ENCODE measurements around the gene SLC22A23. TPM values are rescaled to one million over a fixed set of nuclear protein-coding genes. Genes with fewer than 3 reads are reported as not detected.

SLC22A23 gene
- total and polyA plus RNA-seq, 2 donors: 7.0 to 16.4 TPM

DNA sequence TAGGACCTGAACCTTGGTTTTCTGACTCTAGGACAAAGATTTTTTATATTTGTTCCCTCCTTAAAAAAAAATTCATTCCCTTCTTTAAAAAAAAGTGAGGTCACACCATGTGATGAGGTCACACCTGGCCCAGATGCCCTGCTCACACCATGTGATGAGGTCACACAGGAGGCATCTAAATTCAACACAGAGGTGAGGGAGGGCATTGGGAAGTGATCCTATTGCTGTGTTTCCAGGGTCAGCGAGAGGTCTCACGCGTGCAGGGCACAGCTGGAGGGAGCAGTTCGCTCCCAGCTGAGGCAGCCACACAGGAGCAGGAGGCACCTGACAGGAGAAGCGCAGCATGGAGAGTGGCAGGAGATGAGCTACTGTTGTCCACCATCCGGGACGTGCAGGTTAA lies 92.5 kb downstream of the SLC22A23 start:
- Histone ChIP-seq H3K36me3 (ENCODE audit: control insufficient read depth in 2 of 2, insufficient read depth in 2 of 2, low read length in 1 of 2) (no peaks in the 10 kb centered on the region), H3K9me3 (ENCODE audit: control insufficient read depth in 2 of 2, insufficient read depth in 1 of 2, low read length in 1 of 2) (no peaks in the 10 kb centered on the region), H3K4me3 (ENCODE audit: low read length in 2 of 2) (no peak overlapping the region), H3K27me3 (ENCODE audit: control insufficient read depth in 2 of 2, insufficient read depth in 1 of 2, low read length in 1 of 2) (no peaks in the 10 kb centered on the region), H3K27ac (ENCODE audit: low read depth in 1 of 2, low read length in 1 of 2) (no peak overlapping the region), H3K4me1 (ENCODE audit: control insufficient read depth in 2 of 2, insufficient read depth in 2 of 2, low read length in 2 of 2) (peaks cover 0 to 8% of the 10 kb centered on the region in 2 donors)
- 89% methylated on average over 7 of the region's 7 CpGs for WGBS
- DNase-seq (ENCODE audit: low read depth in 6 of 9, low spot score in 9 of 9): no peak

DNA sequence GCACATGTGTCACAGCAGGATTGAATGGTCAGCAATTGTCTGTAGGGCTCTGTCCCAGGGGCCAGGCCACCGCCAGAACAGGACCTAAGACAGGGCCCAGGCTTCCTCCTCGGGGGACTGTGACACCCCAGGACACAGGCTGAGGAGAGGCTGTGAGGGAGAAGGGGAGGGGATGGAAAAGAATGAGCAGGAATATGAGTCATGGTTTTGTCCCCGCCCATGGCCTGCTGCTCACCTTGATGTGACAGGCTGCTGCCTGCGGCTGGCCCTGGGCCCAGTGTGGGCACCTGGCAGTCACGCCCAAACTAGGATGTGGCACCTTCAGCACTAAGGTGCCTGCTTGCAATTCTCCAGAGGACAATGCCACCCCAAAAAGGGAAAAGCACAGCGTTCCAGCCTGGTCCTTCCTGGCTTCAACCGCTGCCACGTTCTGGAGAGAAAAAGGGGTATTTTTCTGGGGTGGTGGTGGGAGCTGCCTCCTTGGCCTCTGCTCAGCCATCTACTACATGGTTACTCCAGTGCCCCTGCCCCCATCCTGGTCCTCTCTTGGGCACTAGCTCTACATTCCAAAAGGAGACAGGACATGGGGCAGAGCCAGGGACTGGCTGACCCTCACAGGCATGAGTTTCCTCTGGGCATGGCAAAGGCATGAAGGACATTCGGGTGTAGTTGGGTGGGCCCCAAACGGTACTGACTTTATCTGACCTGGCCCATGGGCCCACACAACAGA lies 93.4 kb downstream of the SLC22A23 start:
- no peak overlapping the region for H3K27ac ChIP-seq (ENCODE audit: low read depth in 1 of 2, low read length in 1 of 2)
- no peaks in the 10 kb centered on the region for H3K36me3 ChIP-seq (ENCODE audit: control insufficient read depth in 2 of 2, insufficient read depth in 2 of 2, low read length in 1 of 2)
- H3K9me3 ChIP-seq (ENCODE audit: control insufficient read depth in 2 of 2, insufficient read depth in 1 of 2, low read length in 1 of 2): no peaks in the 10 kb centered on the region
- H3K27me3 ChIP-seq (ENCODE audit: control insufficient read depth in 2 of 2, insufficient read depth in 1 of 2, low read length in 1 of 2): no peaks in the 10 kb centered on the region
- H3K4me3 ChIP-seq (ENCODE audit: low read length in 2 of 2): no peak overlapping the region
- DNase-seq (ENCODE audit: low read depth in 6 of 9, low spot score in 9 of 9): no peak
- WGBS: 93% methylated on average over 10 of the region's 10 CpGs
- peaks cover 0 to 8% of the 10 kb centered on the region in 2 donors for H3K4me1 ChIP-seq (ENCODE audit: control insufficient read depth in 2 of 2, insufficient read depth in 2 of 2, low read length in 2 of 2)

DNA sequence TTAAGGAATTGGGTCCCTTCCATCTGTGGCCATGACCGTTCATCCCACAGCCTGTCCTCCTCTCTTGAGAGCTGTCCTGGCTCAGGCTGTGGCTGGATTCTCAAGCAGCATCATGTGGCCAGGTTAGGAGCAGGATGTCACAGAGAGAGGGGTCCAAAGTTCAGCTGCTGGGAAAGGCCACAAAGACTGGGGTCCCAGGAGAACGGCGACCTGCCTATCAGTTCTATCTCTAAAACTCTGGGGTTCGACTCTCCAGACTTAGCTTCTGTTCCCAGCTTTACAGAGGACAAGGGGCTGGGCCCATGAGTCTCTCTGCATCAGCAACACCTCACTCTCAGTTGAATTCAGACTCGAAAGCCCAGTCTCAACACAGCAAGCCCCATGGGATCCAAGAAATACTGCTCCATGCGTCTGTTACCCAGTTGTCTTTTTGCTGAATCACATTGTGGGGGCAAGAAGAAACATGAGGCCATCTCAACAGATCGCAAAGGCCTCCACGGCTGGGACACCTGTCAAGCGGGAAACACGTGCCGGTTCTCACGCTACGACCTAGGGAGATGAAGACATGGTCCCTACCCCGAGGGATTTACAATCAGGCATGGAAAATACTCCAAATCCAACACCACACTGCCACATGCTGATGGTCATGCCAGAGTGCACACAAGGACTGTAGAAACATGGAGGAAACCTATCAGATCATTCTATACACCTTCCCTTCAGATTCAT lies 95.4 kb downstream of the SLC22A23 start:
- no peak overlapping the region for H3K27ac ChIP-seq (ENCODE audit: low read depth in 1 of 2, low read length in 1 of 2)
- WGBS: 92% methylated on average over 14 of the region's 14 CpGs
- DNase-seq (ENCODE audit: low read depth in 6 of 9, low spot score in 9 of 9): no peak
- H3K27me3 ChIP-seq (ENCODE audit: control insufficient read depth in 2 of 2, insufficient read depth in 1 of 2, low read length in 1 of 2): no peaks in the 10 kb centered on the region
- peaks cover 1 to 11% of the 10 kb centered on the region in 2 donors for H3K4me1 ChIP-seq (ENCODE audit: control insufficient read depth in 2 of 2, insufficient read depth in 2 of 2, low read length in 2 of 2)
- no peaks in the 10 kb centered on the region for H3K9me3 ChIP-seq (ENCODE audit: control insufficient read depth in 2 of 2, insufficient read depth in 1 of 2, low read length in 1 of 2)
- H3K4me3 ChIP-seq (ENCODE audit: low read length in 2 of 2): no peak overlapping the region
- no peaks in the 10 kb centered on the region for H3K36me3 ChIP-seq (ENCODE audit: control insufficient read depth in 2 of 2, insufficient read depth in 2 of 2, low read length in 1 of 2)

DNA sequence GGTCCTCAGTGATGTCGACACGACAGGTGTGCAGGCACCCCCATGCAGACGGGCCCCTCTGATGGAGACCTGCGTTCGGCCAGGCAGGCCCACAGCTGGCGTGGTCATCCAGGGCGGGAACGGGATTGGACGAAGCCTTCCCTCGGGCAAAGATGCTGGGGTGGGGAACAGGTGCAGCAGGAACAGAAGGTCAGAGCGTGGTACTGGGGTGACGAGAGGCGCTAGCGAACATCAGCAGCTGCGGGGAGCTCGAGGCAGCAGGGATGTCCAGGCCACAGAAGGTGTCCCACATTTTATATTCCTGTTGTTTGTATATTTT lies 96.2 kb downstream of the SLC22A23 start:
- no peak for DNase-seq (ENCODE audit: low read depth in 6 of 9, low spot score in 9 of 9)
- Histone ChIP-seq H3K4me1 (ENCODE audit: control insufficient read depth in 2 of 2, insufficient read depth in 2 of 2, low read length in 2 of 2) (peaks cover 6 to 17% of the 10 kb centered on the region in 2 donors), H3K27me3 (ENCODE audit: control insufficient read depth in 2 of 2, insufficient read depth in 1 of 2, low read length in 1 of 2) (no peaks in the 10 kb centered on the region), H3K36me3 (ENCODE audit: control insufficient read depth in 2 of 2, insufficient read depth in 2 of 2, low read length in 1 of 2) (no peaks in the 10 kb centered on the region), H3K4me3 (ENCODE audit: low read length in 2 of 2) (no peak overlapping the region), H3K27ac (ENCODE audit: low read depth in 1 of 2, low read length in 1 of 2) (no peak overlapping the region), H3K9me3 (ENCODE audit: control insufficient read depth in 2 of 2, insufficient read depth in 1 of 2, low read length in 1 of 2) (no peaks in the 10 kb centered on the region)
- 98% methylated on average over 16 of the region's 16 CpGs for WGBS

DNA sequence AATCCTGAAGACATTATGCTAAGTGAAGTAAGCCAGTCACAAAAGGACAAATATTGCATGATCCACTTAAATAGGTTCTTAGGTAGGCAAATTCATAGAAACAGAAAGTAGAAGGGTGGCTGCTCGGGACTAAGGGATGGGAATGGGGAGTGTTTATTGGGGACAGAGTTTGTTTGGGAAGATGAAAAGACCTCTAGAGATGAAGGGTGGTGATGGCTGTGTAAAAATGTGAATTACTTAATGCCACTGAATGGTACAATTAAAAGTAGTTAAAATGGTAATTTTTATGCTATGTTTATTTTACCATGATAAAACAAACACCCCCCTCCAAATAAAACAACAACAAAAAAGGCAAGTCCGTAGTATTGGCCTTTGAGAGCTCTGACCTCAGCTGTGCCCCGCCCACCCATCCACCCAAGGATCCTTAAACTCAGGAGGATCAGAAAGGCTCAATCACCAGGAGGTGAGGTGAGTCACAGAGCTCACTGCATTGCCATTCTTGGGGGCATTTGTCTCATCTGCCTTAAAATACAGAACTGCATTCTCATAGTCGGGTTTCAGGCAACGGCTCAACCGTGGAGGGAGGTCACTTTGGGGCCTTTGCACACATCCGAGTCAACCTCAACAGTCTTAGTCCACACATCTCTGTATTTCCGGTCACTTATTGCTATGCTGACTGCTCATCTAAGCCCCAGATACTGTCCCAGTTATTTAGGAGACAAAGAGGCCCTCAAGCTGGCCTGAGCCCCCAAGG lies 96.7 kb downstream of the SLC22A23 start:
- no peak for DNase-seq (ENCODE audit: low read depth in 6 of 9, low spot score in 9 of 9)
- Histone ChIP-seq H3K27ac (ENCODE audit: low read depth in 1 of 2, low read length in 1 of 2) (no peak overlapping the region), H3K36me3 (ENCODE audit: control insufficient read depth in 2 of 2, insufficient read depth in 2 of 2, low read length in 1 of 2) (no peaks in the 10 kb centered on the region), H3K27me3 (ENCODE audit: control insufficient read depth in 2 of 2, insufficient read depth in 1 of 2, low read length in 1 of 2) (no peaks in the 10 kb centered on the region), H3K4me1 (ENCODE audit: control insufficient read depth in 2 of 2, insufficient read depth in 2 of 2, low read length in 2 of 2) (peaks cover 12 to 22% of the 10 kb centered on the region in 2 donors), H3K4me3 (ENCODE audit: low read length in 2 of 2) (no peak overlapping the region), H3K9me3 (ENCODE audit: control insufficient read depth in 2 of 2, insufficient read depth in 1 of 2, low read length in 1 of 2) (no peaks in the 10 kb centered on the region)
- 89% methylated on average over 8 of the region's 8 CpGs for WGBS

DNA sequence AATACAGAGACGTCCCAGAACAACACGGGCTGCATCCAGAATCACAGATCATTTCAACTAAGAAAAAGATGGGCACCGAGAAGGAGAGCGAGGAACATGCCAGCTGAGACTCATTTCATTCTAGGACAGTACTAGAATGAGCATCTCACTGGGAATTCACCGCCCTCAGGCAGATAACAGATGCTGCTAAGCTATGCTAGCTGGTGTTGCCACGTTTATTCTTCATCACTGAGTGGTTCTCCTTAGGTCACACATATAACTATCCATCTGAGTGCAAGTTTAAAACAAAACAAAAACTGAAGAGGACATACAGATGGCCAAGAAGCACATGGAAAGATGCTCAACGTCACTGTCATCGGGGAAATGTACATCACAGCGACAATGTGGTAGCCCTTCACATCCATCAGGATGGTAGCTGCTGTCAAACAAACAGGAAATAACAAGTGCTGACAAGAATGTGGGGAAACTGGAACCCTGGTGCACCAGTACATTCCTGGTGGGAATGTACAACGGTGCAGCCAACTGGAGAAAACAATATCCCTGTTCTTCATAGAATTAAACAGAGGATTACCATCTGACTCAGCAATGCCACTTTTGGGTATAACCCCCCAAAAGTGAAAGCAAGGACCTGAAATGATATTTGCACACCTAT lies 97.6 kb downstream of the SLC22A23 start:
- Histone ChIP-seq H3K36me3 (ENCODE audit: control insufficient read depth in 2 of 2, insufficient read depth in 2 of 2, low read length in 1 of 2) (no peaks in the 10 kb centered on the region), H3K27me3 (ENCODE audit: control insufficient read depth in 2 of 2, insufficient read depth in 1 of 2, low read length in 1 of 2) (no peaks in the 10 kb centered on the region), H3K4me1 (ENCODE audit: control insufficient read depth in 2 of 2, insufficient read depth in 2 of 2, low read length in 2 of 2) (peaks cover 12 to 31% of the 10 kb centered on the region in 2 donors), H3K4me3 (ENCODE audit: low read length in 2 of 2) (no peak overlapping the region), H3K9me3 (ENCODE audit: control insufficient read depth in 2 of 2, insufficient read depth in 1 of 2, low read length in 1 of 2) (no peaks in the 10 kb centered on the region), H3K27ac (ENCODE audit: low read depth in 1 of 2, low read length in 1 of 2) (no peak overlapping the region)
- WGBS: 95% methylated on average over 10 of the region's 10 CpGs
- DNase-seq (ENCODE audit: low read depth in 6 of 9, low spot score in 9 of 9): no peak

DNA sequence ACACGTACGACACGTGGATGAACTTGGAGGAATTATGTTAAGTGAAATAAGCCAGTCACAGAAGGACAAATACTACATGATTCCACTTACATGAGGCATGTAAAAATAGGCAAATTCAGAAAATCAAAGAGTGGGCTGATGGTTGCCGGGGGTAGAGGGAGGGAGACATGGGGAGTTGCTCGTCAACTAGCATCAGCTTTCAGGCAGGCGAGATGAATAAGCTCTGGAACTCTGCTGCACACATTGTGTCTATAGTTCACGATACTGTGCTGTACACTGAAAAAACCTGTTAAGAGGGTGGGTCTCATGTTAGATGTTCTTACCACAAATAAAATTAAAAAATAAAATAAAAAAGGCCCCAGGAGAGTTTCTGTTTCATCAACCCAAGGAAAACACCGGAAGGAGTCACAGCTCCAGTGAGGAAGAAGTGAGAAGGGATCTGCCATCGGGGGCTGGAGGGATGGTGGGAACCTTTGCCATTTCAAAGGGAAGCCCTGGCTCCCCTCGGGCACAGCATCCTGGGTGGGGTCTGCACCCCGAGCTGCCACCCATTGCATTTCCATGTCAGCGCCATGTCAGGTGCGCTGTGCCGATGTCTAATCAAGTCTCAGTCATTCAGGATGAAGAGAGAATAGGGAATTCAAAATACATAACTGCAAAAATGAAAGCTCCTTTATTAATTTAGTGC lies 98.3 kb downstream of the SLC22A23 start:
- no peaks in the 10 kb centered on the region for H3K27me3 ChIP-seq (ENCODE audit: control insufficient read depth in 2 of 2, insufficient read depth in 1 of 2, low read length in 1 of 2)
- H3K4me1 ChIP-seq (ENCODE audit: control insufficient read depth in 2 of 2, insufficient read depth in 2 of 2, low read length in 2 of 2): peaks cover 12 to 38% of the 10 kb centered on the region in 2 donors
- 96% methylated on average over 14 of the region's 14 CpGs for WGBS
- no peak overlapping the region for H3K4me3 ChIP-seq (ENCODE audit: low read length in 2 of 2)
- no peaks in the 10 kb centered on the region for H3K36me3 ChIP-seq (ENCODE audit: control insufficient read depth in 2 of 2, insufficient read depth in 2 of 2, low read length in 1 of 2)
- no peak for DNase-seq (ENCODE audit: low read depth in 6 of 9, low spot score in 9 of 9)
- H3K27ac ChIP-seq (ENCODE audit: low read depth in 1 of 2, low read length in 1 of 2): no peak overlapping the region
- no peaks in the 10 kb centered on the region for H3K9me3 ChIP-seq (ENCODE audit: control insufficient read depth in 2 of 2, insufficient read depth in 1 of 2, low read length in 1 of 2)

DNA sequence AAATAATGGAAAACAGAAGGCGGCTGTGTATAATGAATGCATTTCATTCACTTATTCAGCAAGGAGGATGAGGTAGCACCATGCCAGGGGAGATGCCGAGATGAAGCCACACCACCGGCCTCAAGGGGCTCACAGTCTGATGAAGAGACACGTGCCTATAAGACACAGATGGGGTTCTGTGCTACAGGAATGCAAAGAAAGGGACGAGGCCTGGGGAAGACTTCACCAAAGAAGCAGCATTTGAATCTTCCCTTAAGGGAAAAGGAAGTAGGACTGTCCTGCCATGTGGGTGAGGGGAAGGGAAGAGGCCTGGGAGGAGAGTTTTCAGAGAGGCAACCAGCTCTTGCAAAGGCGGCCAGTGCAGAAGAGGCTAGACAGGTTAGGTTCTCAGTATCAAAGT lies 99.2 kb downstream of the SLC22A23 start:
- Histone ChIP-seq H3K36me3 (ENCODE audit: control insufficient read depth in 2 of 2, insufficient read depth in 2 of 2, low read length in 1 of 2) (no peaks in the 10 kb centered on the region), H3K4me1 (ENCODE audit: control insufficient read depth in 2 of 2, insufficient read depth in 2 of 2, low read length in 2 of 2) (peaks cover 12 to 46% of the 10 kb centered on the region in 2 donors), H3K27me3 (ENCODE audit: control insufficient read depth in 2 of 2, insufficient read depth in 1 of 2, low read length in 1 of 2) (no peaks in the 10 kb centered on the region), H3K27ac (ENCODE audit: low read depth in 1 of 2, low read length in 1 of 2) (no peak overlapping the region), H3K9me3 (ENCODE audit: control insufficient read depth in 2 of 2, insufficient read depth in 1 of 2, low read length in 1 of 2) (no peaks in the 10 kb centered on the region), H3K4me3 (ENCODE audit: low read length in 2 of 2) (no peak overlapping the region)
- no peak for DNase-seq (ENCODE audit: low read depth in 6 of 9, low spot score in 9 of 9)
- 97% methylated on average over 6 of the region's 6 CpGs for WGBS

Measured in thymus (tissue), 11 donors.